ENCODE measurements around the gene ANKMY2. TPM values are rescaled to one million over a fixed set of nuclear protein-coding genes. Genes with fewer than 3 reads are reported as not detected.
"Not testable (repeated sequence)": the region's sequence is repeated elsewhere in the genome, so short reads cannot be mapped to it uniquely, and the experiment has no call there.

The ANKMY2 gene
- 28.0 TPM for total RNA-seq

DNA sequence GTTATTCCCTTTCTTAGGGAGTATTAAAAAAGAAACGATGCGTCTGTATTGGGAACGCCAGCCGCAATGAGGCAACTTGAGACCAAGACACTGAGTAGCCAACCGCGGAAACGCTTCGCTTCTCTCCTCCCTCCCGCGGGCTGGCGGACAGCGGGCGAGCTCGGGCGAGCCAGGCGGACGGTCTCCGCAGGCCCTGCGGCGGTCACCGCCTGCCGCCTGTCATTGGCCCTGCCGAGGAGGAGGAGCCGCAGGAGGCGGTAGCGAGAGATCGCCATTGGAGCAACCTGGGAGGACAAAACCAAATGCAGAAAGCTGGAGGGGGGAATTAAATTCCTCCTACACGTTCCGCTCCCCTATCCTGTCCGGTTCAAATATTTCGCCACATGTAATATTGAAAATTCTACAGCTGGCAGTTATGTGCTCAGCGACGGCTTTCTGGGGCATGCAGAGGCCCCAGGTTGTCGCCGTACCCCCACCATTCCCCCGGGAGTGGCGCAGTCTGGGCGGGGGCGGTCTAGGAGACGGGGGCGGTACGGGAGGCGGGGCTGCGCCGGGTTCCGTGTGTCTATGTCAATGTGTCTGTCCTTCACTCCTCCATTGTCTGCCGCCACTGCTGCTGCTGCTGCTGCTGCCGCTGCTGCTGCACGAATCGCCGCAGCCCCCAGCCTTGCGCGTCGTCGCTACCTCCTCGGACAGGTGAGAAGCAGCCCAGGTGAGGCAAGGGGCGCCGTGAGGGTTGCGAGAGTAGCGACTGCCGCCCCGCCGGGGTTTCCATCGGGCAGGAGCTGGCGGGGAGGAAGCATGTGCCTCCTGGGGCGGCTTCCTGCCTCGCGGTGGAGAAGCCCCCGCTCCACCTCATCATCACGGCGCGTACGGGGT is at the start of gene ANKMY2, which contains the start of gene BZW2:
TSS of gene ANKMY2 (minus strand) at position 162 of the 879 bp plus-strand sequence. CDS start 181 bp downstream, outside the sequence.
TSS of gene BZW2 (plus strand) at position 589 of the 879 bp plus-strand sequence. CDS start 19,263 bp downstream, outside the sequence.
- peak; percentile 95 for DNase-seq (ENCODE audit: low spot score)

DNA sequence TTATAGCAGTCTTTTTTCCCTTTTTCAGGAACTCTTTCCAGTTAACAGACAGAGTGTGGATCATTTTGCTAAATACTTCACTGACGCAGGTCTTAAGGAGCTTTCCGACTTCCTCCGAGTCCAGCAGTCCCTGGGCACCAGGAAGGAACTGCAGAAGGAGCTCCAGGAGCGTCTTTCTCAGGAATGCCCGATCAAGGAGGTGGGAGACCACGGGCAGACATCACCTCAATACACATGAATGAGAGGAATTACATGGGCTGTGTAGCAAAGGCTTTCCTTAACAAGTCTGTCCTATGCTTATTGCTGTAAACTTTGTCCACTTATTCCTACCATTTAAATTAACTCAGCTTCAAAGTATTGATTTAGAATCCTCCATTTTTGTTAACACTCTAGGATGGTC is 49.3 kb upstream of the ANKMY2 start:
- no peak for DNase-seq (ENCODE audit: low spot score)

DNA sequence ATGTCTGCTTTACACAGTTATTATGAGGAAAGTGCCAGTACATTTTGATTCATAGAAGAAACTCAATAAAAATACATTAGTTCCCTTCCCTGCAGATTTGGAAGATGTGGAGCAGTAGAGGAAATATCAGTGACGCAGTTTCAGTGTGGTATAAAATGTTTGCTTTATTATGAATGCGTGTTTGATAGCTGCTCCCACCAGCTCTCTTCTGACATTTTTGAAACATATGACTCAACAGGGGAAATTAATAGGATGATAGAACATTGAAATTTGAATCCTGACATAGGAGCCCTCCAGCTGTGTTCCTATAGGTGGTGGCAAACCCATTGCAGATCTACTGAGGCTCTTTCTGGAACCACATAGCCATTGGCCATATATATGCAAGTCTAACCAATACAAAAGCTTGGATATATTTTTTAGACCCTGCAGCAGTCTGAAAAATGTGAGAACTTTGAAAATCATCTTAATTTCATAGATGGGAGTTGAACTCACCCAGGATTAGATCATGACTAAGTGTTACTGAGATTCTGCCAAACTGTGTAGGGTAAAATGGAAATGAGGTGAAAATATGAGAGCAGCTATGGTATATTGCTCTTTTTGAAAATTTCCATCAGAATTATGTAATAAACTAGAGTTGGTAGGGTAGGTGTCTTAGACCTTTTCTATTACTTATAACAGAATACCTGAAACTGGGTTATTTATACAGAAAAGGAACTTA is 48.2 kb upstream of the ANKMY2 start:
- no peak for DNase-seq (ENCODE audit: low spot score)

DNA sequence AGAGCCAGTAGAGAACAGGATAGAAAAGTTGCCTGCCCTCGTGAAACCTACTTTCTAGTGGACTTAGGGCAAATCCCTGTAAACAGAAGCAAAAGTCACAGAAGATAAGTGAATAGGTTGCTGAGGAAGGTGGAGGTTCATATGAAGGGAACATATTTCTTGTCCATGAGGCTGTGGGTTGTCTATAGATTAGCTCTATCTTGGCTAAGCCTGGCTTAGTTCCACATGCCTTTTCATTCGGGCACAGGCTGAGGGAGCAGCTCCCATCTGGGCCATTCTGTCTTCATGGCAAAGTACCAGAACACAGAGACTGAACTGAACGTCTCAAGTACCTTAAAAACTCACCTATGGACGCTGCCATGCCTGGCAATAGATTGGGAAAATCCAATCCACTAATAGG is 45.7 kb upstream of the ANKMY2 start:
- no peak for DNase-seq (ENCODE audit: low spot score)

DNA sequence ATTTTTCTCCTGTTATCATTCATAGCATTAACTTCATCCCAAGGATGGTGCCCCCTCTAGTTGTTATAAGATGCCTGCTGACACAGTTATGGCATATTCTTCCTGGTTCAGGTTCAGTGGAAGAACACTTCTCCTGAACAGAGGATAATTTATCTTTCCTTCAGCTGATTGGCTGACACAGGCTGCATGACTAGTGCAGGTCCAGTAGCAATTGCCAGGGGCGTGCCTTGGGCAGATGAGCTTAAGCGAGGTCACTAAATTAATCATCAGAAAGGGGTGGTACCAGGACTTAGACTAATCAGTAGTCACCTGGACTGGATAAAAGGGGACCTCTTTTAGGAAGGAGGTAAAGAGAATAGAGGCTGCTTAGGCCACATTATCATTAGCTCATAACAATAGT is 42.7 kb upstream of the ANKMY2 start:
- DNase-seq (ENCODE audit: low spot score), result no peak

DNA sequence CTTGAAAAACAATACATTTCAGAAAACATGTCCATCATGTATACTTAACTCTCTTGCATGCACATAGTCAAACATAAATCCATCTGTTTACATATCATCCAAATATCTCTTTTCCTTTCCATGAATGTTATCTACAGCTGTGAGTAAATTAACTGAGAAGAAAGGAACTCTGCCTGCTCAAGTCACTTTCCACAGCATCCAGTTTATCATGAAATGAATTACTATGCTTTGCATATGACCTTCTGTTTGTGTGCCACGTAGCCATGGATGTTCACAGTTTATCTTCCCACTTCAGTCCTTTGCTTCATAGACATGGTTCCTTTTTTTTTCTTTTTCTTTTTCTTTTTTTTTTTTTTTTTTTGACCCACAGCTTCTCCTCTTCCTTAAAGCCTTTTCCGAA is 40.0 kb upstream of the ANKMY2 start:
- DNase-seq (ENCODE audit: low spot score), result no peak

DNA sequence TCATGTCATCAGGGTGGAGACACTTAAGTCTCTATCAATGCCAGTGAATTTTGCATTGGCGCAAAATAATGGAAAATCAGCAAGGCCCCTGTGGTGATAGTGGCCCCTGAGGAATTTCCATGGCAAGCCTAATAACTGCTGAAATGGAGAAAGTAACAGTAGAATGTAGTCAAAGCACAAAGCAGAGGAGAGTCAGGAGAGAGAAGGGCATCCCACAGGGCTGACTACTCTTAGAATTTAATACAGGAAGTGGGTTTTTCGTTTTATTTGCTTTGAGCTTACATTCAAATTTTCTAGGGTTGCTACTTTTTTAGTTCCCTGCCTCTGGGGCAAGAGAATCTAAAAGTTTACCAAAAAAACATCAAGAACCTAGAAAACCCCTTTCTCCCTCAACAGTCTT is 39.4 kb upstream of the ANKMY2 start:
- DNase-seq (ENCODE audit: low spot score), result no peak

DNA sequence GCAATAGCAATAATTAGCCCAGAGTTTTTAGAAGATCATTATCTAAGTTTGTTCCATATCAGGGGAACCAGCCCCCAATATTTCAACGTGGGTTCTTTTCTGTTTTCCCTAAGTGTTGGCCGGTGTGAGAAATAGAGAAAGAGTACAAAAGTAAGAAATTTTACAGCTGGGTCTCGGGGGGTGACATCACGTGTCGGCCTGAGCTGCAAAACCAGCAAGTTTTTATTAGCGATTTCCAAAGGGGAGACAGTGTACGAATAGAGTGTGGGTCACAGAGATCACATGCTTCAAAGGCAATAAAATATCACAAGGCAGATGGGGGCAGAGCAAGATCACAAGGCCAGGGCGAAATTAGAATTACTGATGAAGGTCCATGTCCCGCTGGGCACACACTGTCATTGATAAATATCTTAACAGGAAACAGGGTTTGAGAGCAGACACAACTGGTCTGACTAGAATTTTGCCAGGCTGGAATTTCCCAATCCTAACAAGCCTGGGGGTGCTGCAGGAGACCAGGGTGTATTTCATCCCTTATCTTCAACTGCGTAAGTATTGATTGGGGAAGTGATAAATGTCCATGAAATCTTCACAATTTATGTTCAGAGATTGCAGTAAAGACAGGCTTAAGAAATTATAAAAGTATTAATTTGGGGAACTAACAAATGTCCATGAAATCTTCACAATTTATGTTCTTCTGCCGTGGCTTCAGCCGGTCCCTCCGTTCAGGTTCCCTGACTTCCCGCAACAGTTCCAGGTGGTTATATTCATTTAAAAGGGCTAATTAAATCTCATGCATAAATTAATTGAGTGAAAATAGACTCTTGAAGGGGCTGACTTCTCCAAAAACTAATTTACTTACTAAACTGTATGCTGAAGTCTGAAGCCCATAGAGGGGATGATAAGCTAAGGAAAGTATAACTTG is 33.4 kb upstream of the ANKMY2 start:
- DNase-seq (ENCODE audit: low spot score), result not testable (repeated sequence)

DNA sequence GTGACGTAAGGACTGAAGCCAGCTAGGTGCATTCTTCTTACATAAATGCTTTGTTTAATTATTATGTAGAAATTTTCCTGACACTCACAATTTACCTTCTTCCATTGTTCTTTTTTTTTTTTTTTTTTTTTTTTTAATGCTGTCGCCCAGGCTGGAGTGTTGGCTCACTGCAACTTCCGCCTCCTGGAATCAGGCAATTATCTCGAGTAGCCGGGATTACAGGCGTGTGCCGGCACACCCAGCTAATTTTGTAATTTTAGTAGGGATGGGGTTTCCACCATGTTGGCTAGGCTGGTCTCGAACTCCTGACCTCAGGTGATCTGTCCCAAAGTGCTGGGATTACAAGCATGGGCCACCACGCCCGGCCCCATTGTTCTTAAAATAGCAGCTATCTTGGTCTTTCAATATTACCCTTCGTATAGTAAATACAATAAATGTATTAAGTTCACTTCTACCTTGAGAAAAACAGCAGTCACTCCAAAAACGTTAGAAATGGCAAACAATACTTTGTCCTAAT is 32.5 kb upstream of the ANKMY2 start:
- DNase-seq (ENCODE audit: low spot score), result no peak

DNA sequence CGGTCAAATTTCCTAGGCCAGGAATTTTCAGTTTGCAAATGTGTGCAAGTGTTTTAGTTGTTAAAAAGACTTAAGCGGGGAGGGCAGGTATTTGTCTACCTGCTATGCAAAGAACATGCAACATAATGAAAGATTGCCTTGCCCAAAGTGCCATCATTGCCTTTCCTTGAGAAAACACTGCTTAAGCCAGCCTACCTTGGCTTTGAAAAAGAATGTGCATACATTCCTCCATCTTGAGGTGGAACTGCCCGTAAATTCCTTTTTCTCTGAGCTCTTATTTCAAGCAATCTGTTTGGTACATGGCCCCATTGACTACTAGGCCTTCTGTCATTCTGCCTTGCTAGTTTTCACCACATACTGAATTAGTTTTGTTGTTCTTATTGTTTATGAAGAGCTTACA is 29.7 kb upstream of the ANKMY2 start:
- DNase-seq (ENCODE audit: low spot score), result no peak

DNA sequence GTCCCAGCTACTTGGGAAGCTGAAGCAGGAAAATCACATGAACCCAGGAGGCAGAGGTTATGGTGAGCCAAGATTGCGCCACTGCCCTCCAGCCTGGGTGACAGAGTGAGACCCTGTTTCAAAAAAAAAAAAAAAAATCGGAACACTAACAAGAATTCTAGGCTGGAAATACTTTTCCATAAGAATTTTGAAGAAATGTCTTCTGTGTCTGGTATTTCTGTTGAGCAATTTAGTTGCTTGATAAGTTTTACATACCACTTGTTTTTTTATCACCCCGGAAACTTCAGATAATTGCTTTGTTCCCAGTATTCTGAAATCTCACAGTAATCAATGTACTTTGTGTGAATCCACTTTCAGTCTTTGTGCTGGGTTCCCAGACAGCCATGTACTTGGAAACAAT is 26.3 kb upstream of the ANKMY2 start:
- no peak for DNase-seq (ENCODE audit: low spot score)

DNA sequence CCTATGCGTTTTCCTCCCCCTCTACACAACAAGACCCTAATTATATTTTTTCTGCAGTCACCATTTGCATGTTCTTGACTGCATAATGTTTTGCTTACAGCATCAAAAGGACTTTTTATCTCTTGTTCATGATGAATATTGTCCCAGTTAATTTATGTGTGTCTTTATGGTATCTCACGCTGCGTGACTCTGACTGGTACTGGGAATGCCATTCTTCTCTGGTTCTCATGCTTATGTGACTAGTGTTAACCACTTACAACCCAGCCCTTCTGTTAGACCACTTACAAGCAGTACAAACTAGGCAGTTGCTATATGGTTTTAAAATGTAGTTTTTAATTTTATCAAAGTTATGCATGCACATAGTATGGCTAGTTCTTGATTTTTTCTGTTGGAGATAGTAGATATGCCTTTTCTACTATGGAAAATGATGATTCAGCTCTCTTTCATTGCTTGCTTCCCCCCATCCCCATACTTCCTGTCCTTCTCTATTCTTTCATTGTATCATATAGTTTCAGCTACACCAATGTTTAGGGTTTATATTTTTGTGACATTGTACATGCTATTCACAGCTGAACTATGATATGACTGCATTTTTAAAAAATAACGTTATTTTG is 25.3 kb upstream of the ANKMY2 start:
- DNase-seq (ENCODE audit: low spot score), result no peak

DNA sequence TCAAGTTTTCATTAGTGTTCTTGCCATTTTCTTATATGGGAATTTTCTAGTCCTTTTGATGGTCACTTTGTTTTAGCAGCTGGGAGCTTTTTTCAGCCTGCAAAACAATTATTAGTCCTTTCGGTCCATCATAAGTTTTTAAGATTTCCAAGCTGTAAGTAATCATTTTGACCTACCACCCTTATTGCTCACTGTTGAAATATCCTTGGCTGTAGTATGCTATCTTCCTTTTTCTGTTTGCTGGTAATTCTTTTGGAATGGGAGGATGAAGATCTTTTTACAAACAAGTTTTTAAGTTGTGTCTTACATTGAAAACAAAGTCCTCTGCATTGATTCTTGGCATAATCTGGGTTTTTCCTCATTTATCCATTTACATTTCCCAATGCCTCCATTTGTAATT is 24.5 kb upstream of the ANKMY2 start:
- no peak for DNase-seq (ENCODE audit: low spot score)

DNA sequence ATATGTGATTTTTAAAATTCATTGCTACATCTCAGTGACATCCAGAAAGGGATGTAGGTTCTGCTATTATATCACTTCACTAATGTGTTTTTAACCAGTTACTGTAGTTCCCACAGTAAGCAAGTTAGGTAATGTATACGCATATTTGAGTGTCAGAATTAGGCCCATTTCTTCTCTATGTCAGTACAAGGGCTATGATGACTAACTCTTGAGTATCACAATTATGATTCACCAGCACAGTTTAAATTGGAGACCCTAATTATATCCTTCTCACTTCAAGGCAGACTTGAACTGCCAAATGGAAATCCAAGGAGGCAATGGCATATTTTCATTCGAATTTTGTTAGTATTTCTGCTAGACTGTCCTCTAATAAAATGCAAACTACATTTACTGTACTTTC is 24.0 kb upstream of the ANKMY2 start:
- no peak for DNase-seq (ENCODE audit: low spot score)

DNA sequence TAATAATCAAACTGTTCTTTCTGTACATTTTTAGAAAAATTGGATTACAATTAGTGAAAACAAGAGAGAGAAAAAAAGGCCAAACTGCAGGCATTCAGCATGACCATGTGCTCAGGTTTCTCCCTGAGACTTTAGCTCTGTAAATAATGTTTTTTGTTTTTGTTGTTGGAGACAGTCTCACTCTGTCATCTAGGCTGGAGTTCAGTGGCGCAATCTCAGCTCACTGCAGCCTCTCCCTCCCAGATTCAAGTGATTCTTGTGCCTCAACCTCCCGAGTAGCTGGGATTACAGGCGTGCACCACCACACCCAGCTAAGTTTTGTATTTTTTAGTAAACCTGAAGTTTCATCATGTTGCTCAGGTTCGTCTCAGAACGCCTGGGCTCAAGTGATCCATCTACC is 23.4 kb upstream of the ANKMY2 start:
- no peak for DNase-seq (ENCODE audit: low spot score)

DNA sequence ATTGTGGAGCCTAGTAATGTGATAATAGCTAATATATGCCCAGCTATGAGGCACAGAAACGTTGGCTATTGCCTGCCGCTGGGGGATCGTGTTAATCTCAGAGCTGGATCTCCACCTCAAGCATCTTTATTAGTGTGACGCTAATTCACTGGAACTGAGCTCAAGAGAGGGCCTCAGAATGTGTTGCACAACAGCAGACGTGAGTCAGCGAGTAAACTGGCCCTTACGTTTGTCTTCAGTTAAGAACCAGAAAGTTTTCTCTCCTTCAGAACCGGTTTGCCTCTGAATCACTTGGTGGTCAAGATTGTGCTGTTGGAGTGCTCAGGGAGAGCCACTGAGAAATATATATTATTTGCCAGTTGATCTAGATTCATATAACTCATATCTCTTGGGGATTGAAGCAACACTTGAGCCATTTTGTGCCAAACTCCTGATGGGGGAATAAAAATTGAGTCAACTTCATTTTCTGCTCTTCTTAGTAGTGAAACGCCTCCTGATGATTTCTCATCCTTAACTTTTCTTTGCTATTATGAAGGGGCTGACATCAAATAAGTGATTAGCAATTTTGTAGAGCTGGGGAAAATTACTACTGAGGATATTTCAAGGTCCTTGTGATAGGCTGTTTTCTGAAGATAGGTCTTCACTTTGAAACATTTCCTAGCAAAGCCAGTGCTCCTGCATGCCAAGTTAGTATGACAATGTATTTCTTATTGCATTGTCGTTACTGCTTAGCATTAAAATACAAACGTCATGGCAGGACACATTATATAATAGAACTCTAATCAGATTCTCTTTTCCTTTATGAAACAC is 22.7 kb upstream of the ANKMY2 start:
- DNase-seq (ENCODE audit: low spot score), result peak; percentile 37

DNA sequence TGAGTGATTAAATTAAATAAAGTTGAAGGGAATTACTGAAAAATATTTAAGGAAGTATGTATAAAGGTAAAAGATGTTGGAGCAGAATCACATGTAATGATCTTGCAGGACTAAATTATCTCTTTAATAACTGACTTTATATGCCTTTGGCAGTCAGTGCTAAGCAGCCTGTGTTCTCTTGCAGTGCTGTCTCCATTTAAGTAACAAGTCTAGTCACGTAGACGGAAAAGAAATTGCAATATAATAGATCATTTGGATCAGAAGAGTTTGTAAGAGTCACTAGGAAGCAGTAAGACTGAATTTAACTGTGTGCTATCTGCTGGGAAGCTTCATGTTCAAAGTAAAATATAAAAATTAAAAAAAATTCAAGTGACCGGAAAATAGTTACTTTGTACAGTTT is 21.8 kb upstream of the ANKMY2 start:
- no peak for DNase-seq (ENCODE audit: low spot score)

DNA sequence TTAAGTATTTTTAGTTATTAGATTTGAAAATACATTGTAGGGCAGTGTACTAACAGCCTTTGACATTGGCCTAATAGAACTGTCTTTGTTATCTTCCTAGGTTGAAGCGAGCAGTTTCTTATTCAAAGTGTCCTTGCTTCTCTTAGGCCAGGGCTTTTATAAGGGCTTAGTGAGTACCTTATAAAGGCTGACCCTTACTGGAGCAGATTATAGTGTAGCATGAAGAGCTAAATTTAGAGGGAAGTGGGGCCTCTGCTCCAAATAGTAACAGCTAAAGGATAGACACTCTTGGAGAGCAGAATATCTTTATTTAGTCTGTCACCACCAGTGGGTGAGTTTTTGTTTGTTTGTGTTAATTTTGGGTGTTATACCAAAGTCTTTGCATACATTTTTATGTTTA is 16.4 kb upstream of the ANKMY2 start:
- DNase-seq (ENCODE audit: low spot score), result no peak

DNA sequence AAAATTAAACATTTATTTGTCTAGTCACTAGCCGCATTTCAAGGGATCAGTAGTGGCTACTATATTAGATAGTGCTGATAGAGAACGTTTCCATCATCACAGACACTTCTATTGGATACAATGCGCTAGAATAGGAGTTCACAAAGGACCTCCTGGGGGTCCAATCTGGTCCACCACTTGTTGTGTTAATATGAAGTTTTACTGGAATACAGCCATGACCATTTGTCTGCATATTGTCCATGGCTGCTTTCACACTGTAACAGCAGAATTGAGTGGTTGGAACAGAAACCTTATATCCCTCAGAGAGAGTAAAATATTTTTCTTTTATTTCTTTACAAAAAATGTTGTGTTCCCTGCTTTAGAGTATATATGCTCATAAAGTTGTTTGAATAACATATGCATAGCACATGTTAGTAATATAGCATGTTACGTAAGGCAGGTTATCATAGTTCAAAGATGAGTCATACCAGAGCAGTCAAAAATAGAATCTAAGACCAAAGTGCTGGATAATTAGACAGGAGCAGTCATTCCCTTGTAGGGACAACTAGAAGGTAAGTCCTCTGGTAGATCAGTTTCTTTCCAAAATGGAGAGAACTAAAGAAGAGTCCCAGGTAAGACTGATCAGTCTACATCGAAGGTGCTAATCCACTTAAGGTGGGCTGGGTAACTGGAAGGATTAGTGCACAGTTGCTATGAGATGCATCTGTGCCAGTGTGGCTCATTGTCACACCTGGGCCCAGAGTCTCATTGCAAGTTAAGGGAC is 15.3 kb upstream of the ANKMY2 start:
- DNase-seq (ENCODE audit: low spot score), result no peak

Measured in mucosa of gallbladder (tissue), 1 donor.